Cardiac fibroblast (primary cell): ENCODE data around the gene ASPSCR1.
A peak's percentile ranks its signal among the peaks of the same experiment; 100 is the strongest.

Source experiments
- DNase-seq, 2 donors: peaks; one replicate each; pipeline versions ENCODE4 v3.0.0 to v3.0.0-alpha.2; 2010; ENCODE audit warnings: low read depth in 2 of 2
- H3K4me3 ChIP-seq, 2 donors: replicated peaks in 1 of 2; 1 replicate in 1 of 2; 2 replicates in 1 of 2; pipeline ENCODE4 v1.5.1; 2011; ENCODE audit warnings: low read depth in 2 of 2, low read length in 2 of 2, mild to moderate bottlenecking in 2 of 2, moderate library complexity in 1 of 2
- TF ChIP-seq, protein P1 (sequence below): IDR thresholded peaks from one replicate; pipeline ENCODE4 v1.5.1; 2011; ENCODE audit warnings: low read depth, mild to moderate bottlenecking, low read length, inconsistent platforms

Gene ASPSCR1

GRCh38 chr17:81935709-81936084, 41.7 kb upstream of the ASPSCR1 start:
- TF ChIP-seq, protein P1, sequence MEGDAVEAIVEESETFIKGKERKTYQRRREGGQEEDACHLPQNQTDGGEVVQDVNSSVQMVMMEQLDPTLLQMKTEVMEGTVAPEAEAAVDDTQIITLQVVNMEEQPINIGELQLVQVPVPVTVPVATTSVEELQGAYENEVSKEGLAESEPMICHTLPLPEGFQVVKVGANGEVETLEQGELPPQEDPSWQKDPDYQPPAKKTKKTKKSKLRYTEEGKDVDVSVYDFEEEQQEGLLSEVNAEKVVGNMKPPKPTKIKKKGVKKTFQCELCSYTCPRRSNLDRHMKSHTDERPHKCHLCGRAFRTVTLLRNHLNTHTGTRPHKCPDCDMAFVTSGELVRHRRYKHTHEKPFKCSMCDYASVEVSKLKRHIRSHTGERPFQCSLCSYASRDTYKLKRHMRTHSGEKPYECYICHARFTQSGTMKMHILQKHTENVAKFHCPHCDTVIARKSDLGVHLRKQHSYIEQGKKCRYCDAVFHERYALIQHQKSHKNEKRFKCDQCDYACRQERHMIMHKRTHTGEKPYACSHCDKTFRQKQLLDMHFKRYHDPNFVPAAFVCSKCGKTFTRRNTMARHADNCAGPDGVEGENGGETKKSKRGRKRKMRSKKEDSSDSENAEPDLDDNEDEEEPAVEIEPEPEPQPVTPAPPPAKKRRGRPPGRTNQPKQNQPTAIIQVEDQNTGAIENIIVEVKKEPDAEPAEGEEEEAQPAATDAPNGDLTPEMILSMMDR: no peak
- no peak for DNase-seq
- H3K4me3 ChIP-seq: peak overlapping the region in 1 of 2 donors; percentile 27

DNA sequence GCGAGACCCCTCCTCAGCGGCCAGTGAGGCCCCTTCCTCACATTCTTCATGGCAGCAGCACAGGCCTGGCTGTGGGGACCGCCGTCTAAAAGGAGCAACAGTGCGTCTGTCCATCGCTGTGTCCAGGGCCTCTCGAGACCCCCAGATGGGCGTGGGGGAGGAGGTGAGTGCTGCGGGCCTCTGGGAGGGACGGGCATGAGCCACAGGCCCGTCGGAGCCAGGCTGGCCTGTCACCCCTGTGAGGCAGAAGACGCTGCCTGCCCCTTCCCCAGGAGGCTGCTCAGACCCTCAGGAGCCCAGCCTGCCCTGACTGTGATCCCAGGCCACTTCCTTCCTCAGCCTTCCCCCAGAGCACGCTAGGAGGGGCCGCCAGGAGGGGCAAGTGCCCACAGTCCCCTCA, 38.2 kb upstream of the ASPSCR1 start:
- H3K4me3 ChIP-seq: no peak overlapping the region
- TF ChIP-seq, protein P1: no peak
- no peak for DNase-seq

DNA sequence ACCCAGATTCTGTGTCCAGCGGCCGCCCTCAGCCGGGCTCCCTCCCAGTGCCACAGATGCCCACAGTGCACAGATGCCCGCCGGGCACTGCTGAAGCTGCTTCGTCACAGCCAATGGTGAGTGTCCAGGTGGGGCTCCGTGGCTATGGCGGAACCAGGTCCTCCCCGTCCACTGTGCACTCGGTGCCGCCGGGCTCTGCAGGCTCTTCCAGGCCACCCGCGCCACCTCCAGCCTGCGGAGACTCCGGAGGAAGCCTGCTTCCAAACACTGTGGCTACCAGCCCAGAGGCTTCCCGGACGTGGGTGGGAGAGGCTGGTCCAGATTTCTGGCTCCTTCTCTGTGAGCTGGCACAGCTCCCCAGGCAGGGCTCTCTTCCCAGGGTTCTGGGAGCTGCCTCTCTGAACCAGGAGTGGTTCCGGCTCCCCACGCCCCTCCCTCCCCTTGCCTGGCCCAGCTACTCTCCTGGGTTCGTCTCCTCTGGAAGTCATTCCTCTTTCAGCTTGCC, 37.5 kb upstream of the ASPSCR1 start:
- DNase-seq: peak in 1 of 2 donors; percentile 79
- TF ChIP-seq, protein P1: no peak
- no peak overlapping the region for H3K4me3 ChIP-seq

GRCh38 chr17:81940538-81941483, 36.6 kb upstream of the ASPSCR1 start:
- no peak for DNase-seq
- H3K4me3 ChIP-seq: no peak overlapping the region
- TF ChIP-seq, protein P1: no peak

GRCh38 chr17:81941484-81942166, 35.8 kb upstream of the ASPSCR1 start:
- DNase-seq: no peak
- TF ChIP-seq, protein P1: no peak
- no peak overlapping the region for H3K4me3 ChIP-seq

DNA sequence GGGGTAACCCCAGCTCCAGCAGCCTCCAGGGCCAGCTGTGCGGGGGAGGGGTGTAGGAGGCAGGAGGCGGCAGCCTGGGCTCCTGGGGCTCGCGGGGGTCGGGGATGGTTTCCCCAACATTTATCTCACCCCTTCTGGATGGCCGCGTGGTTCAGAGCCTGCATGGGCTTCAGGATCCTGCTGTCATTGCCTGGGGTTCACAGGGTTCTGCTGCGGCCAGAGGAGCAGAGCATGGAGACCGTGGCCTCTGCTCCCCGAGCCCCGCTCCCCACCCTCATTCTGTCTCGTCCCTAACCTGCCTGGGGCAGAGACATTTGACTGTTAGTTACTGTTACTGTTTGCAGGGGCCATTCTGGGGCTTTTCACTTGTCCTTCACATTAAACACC, 35.3 kb upstream of the ASPSCR1 start:
- H3K4me3 ChIP-seq: no peak overlapping the region
- no peak for DNase-seq
- TF ChIP-seq, protein P1: no peak
